Measurements from ENCODE around the gene SOD1.
"Not testable (repeated sequence)": the region's sequence is repeated elsewhere in the genome, so short reads cannot be mapped to it uniquely, and the experiment has no call there.

Gene SOD1

DNA sequence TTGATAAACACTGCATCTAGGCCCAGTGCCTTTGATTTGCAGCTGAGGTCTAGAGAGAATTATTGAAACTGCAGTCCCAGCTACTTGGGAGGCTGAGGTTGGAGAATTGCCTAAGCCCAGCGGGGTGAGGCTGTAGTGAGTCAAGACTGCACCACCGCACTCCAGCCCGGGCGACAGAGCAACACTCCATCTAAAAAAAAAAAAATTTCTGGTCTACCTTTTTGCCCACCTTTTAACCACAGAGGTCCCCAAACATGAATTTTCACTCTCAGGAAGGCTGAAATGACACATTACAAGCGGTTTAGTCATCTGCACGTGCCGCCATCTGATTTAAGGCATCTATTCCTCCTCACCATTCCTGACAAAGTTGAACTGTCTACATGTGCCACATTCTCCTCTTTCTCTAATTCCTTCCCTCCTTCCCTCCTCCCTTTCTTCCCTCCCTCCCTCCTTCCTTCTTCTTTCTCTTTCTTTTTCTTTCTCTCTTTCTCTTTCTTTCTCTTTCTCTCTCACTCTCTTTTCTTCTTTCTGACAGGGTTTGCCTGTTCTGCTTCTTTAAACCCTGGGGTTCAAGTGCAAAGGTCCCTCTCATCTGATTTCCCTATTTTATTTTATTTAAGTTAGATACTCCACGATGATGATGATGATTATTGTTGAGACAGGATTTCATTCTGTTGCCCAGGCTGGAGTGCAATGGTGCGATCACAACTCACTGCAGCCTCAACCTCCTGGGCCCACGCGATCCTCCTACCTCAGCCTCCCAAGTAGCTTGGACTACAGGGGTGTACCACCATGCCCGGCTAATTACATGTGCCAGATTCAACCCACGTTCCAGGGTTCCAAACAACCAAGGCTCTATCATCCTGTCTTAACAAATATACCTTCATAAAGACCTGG lies 3.0 kb upstream of the SOD1 start:
- DNase-seq (ENCODE audit: low spot score), result peak; percentile 20

DNA sequence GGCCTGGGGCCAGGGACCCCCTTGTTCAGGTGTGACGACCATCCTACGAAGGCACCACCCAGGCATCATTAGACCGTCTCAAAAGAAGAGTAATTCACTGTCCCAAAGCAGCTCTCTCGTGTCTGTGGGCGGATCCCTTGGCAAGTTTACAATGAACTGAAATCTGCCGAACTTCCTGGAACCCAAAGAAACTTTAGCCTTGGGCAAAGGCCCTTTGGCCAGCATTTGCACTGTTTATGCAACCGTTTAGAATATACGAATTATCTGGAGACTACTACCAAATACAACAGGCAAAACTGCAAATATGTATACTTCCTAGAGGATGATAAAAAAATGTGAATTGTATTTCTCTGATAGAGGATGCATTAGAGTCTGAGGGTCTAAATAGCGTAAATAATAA lies 1.4 kb upstream of the SOD1 start:
- DNase-seq (ENCODE audit: low spot score), result no peak

DNA sequence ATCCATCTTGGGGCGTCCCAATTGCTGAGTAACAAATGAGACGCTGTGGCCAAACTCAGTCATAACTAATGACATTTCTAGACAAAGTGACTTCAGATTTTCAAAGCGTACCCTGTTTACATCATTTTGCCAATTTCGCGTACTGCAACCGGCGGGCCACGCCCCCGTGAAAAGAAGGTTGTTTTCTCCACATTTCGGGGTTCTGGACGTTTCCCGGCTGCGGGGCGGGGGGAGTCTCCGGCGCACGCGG lies 282 bp upstream of the SOD1 start:
- DNase-seq (ENCODE audit: low spot score), result no peak

DNA sequence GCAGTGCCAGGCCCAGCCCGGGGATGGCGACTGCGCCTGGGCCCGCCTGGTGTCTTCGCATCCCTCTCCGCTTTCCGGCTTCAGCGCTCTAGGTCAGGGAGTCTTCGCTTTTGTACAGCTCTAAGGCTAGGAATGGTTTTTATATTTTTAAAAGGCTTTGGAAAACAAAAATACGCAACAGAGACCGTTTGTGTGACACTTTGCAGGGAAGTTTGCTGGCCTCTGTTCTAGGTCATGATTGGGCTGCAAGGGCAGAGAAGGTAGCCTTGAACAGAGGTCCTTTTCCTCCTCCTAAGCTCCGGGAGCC lies 719 bp downstream of the SOD1 start:
- no peak for DNase-seq (ENCODE audit: low spot score)

DNA sequence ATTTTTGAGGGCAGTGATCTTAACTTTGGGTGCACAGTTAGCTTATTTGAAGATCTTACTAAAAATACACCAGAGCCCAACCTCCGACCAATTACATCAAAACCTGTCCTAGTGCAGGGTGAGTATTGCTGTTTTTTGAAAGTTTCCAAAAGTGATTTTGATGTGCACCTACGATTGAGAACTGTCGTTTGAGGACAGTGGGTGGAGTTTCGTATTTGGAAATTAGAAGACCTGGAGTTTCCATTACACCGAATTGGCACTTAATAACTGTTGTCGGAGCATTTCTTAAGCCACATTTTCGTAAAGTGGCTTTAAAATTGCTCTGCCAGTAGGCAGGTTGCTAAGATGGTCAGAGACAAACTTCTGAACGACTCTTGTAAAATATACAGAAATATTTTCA lies 1.1 kb downstream of the SOD1 start:
- no peak for DNase-seq (ENCODE audit: low spot score)

DNA sequence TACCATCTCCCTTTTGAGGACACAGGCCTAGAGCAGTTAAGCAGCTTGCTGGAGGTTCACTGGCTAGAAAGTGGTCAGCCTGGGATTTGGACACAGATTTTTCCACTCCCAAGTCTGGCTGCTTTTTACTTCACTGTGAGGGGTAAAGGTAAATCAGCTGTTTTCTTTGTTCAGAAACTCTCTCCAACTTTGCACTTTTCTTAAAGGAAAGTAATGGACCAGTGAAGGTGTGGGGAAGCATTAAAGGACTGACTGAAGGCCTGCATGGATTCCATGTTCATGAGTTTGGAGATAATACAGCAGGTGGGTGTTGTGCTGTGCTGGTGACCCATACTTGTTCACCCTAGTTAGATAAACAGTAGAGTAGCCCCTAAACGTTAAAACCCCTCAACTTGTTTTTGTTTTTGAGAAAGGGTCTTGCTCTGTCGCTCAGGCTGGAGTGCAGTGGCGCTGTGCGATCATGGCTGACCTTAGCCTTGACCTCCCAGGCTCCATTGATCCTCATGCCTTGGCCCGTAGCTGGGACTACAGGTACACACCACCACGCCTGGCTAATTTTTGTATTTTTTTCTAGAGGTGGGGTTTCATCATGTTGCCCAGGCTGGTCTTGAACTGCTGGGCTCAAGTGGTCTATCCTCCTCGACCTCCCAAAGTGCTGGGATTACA lies 4.2 kb downstream of the SOD1 start:
- no peak for DNase-seq (ENCODE audit: low spot score)

DNA sequence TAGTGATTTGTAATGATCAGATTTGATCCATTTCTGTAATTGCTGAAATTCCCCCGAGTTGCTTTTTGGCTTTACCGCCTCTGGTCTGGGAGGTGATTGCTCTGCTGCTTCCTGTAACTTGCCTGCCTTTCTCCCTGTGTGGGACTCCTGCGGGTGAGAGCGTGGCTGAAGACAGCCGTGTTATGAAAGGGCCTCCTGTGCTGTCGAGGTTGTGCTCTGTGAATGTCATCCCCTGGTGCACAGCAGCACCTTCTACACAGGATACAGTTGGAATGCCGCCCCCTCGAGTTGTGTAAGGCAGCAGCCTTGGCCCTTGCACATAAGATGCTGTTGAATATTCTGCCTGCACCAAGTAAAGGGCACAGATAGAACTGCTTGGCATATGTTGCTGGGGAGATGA lies 5.9 kb downstream of the SOD1 start:
- peak; percentile 10 for DNase-seq (ENCODE audit: low spot score)

DNA sequence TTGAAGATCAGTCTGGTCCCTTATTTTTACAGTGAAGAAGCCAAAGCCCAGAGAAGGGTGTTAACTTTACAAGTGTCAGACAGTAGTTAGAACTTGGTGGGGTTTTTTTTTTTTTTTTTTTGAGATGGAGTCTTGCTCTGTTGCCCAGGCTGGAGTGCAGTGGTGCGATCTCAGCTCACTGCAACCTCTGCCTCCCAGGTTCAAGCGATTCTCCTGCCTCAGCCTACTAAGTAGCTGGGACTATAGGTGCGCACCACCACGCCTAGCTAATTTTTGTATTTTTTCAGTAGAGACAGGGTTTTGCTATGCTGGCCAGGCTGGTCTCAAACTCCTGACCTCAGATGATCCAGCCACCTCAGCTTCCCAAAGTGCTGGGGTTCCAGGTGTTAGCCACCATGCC lies 6.4 kb downstream of the SOD1 start:
- not testable (repeated sequence) for DNase-seq (ENCODE audit: low spot score)

DNA sequence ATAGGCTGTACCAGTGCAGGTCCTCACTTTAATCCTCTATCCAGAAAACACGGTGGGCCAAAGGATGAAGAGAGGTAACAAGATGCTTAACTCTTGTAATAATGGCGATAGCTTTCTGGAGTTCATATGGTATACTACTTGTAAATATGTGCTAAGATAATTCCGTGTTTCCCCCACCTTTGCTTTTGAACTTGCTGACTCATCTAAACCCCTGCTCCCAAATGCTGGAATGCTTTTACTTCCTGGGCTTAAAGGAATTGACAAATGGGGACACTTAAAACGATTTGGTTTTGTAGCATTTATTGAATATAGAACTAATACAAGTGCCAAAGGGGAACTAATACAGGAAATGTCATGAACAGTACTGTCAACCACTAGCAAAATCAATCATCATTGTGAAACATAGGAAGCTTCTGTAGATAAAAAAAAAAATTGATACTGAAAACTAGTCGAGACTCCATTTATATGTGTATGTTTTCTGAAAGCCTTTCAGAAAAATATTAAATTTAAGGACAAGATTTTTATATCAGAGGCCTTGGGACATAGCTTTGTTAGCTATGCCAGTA lies 7.0 kb downstream of the SOD1 start:
- DNase-seq (ENCODE audit: low spot score), result no peak

DNA sequence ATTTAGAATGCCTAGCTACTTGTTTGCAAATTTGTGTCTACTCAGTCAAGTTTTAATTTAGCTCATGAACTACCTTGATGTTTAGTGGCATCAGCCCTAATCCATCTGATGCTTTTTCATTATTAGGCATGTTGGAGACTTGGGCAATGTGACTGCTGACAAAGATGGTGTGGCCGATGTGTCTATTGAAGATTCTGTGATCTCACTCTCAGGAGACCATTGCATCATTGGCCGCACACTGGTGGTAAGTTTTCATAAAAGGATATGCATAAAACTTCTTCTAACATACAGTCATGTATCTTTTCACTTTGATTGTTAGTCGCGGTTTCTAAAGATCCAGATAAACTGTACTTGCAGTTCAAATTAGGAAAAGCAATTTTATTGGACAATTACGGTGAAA lies 7.6 kb downstream of the SOD1 start:
- DNase-seq (ENCODE audit: low spot score), result no peak

DNA sequence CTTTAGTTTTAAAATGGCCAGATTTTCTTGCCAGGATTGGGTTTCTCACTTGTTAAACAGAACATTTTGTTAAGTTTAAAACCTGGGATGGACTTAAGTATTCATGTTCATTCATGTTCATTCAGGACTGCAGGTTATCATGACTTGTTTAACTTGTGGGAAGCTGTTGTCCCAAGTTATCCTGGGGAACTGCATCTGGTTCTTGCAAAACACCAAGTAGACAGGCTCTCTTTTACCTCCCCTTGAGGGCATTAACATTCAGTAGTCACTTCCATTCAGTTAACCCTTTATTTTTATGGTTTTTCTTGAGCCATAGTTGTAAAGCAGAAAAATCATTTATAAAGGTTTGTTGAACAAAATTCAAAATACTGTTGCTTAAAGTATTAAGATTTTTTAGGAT lies 8.1 kb downstream of the SOD1 start:
- no peak for DNase-seq (ENCODE audit: low spot score)

DNA sequence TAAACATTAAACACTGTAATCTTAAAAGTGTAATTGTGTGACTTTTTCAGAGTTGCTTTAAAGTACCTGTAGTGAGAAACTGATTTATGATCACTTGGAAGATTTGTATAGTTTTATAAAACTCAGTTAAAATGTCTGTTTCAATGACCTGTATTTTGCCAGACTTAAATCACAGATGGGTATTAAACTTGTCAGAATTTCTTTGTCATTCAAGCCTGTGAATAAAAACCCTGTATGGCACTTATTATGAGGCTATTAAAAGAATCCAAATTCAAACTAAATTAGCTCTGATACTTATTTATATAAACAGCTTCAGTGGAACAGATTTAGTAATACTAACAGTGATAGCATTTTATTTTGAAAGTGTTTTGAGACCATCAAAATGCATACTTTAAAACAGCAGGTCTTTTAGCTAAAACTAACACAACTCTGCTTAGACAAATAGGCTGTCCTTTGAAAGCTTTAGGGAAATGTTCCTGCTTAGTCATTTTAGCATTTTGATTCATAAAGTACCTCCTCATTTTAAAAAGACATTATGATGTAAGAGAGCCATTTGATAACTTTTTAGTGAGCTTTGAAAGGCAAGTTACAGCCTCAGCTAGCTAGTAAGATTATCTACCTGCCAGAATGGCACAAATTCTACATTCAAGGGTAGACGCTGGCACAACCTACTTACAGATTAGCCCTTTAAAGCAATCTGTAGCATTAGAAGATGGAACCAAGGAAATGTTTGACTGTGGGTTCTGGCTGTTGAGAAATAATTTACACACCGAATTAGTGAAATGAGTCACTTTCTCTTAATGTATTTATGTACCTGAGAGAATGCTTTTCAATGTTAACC lies 9.4 kb downstream of the SOD1 start:
- DNase-seq (ENCODE audit: low spot score), result no peak

DNA sequence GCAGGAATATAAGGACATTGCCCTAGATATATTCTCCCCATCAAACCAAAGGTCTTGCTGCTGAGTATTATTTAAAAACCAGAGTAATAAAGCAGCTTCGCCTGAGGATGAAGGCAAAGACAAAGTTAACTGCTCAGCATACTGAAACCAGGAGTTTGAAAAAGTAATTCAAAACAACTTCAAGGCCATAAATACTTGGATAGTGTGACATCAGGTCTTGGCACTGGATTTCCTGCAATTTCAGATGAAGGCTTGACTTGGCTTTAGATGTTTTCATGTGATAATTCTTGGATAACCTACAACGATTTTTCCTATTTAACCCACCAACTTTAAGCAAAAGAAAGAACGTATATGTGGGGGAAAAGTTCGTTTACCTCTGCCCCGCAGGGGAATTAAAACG lies 10.6 kb downstream of the SOD1 start:
- DNase-seq (ENCODE audit: low spot score), result no peak

DNA sequence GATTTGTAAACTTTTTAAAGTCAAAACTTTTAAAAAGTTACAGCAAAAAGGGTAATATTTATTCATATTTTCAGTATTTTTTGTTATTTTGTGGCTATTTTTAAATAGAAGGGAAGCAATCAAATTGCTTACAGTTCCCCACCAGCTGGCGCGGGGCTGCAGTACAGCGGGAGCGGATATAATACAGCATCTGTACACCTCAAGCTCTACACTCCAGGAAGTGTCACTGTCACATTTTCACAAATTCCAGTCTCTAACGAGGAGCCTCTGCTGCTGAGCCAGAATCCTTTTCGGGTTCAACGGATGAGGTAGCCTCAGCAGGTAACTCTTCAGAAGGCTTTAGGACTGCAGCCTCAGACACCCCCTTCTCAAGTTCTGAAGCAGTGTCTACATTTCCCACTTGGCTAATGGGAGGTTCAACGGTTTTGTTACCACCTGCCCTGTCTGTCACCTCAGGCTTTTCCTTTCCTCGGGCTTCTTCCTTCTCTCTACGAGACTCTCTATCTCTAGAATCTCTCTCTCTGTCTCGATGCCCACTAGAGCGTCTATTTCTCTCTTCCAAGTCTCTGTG lies 11.7 kb downstream of the SOD1 start:
- DNase-seq (ENCODE audit: low spot score), result no peak

DNA sequence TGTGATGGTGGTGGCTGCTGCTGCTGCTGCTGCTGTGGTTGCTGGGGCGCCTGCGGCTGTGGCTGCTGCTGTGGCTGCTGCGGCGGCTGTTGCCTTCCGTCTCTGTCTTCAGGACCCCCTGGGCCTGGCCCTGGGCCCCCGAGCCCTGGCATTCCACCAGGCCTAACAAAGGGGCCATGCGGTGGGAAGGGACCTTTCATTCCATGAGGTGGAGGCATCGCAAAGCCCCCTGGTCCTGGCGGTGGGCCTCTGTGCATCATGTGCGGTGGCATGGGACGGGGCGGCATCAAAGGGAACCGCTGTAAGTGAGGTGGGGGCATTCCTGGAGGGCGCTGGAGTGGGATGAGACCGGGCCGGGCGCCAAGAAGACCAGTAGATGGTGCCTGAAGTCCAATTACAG lies 12.4 kb downstream of the SOD1 start:
- no peak for DNase-seq (ENCODE audit: low spot score)

DNA sequence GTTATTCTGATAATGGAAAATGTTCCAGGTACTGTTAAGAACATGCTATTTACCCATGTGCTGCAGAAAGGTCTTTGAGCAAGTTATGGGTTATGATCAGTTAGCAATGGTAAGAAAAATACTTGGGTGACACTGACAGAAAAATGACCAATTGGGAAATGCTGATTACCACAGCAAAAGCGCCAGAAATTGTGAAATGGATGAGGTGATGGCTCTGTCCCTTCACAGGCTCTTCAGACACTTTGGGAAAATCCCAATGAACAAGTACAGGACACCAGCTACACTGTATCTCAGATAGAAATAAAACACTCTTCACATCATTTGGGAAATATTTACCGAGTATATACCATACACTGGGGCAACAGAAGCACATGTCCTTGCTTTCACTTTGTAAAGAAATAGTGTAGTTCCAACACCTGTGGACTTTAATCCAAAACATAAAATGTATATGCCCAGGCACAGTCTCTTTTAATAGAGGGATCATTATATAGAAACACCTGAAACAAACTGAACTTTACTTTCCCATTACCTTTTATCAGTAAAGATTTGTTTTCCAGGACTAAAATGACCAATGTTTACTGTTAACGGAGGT lies 13.9 kb downstream of the SOD1 start:
- DNase-seq (ENCODE audit: low spot score), result no peak

DNA sequence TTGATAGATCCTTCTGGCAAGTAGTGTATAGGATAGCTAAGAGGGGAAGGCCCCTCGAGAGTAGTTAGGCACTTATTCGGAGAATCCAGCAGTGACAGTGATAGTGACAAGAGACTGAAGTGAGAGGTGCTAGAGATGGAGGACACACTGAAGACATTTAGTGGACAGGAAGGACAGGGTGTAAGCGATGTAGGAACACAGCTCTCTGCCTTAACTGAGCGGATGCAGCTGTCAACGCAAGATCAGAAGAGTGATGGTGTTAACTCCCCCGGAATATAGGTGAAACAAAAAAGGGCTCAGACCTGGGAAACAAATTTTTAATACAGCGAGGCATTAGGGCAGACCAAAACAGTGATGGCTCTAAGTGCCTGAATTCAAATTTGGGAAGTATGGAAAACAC lies 15.8 kb downstream of the SOD1 start:
- no peak for DNase-seq (ENCODE audit: low spot score)

DNA sequence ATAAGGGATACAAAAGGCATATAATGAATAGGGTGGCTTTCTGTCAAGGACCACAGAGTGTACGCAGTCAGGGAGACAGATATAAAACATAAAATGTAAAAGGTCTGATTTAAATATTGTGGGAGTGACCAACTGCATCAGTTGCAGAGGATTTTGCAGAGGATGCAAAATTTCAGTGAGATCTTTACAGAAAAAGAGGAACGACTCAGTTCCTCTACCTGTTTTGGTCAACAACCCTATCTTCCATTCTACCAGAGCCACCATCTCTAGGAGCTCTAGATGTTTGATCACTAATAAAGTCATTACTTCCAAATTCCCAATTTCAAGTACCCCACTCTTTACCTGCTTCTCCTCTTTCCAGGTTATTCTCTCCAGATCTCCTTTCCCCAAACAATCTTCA lies 16.5 kb downstream of the SOD1 start:
- no peak for DNase-seq (ENCODE audit: low spot score)

DNA sequence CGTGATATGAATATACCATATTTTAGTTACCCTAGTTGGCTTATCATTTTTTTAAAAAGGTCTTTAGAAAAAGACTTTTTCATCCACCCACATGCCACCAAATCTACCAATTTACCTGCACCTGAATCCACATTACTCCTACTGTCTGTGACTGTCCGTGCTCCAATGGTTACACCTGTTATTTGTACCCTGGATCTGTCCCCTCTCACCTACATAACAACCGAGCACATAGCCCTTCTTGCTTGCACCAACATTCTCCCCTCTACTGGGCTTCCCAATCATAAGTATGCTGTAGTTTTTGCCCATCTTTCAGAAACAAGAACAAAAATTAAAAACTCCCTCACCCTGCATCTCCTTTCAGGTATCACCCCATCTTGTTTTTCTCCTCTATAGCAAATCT lies 17.6 kb downstream of the SOD1 start:
- no peak for DNase-seq (ENCODE audit: low spot score)

DNA sequence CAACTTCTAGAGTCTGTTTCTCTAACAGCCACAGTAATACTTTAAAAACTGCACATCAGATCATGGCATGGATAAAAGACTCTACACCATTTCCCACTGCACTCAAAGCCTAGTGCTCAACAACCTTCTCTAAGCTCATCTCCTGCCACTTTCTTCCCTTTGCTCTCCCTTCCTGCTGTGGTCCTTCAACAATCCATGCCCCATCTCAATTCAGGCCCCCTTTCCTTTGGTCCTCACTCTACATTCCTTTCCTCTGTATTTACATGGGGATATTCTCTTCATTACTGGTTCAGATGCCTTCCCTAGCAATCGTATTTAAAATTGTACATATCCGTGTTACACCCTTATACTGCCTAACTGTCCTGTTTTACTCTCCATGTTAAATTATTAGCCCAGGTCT lies 19.0 kb downstream of the SOD1 start:
- DNase-seq (ENCODE audit: low spot score), result no peak

DNA sequence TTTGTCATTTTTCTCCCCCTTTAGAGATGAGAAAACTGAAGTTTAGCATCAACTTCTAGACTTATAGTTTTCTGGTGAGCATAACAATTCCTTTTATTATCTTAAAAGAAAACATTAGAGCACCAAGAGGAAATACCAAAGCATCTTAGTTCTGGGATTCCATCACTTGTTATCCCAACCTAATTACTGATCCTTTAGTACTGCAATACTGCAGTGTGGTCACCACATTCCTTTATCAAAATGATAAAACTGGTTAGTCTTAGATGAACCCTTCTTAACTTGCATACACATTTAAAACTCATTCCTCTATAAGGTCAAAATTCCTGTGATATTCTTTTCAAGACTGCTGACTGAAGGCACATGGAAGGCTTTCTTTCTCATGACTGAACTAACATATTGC lies 23.1 kb downstream of the SOD1 start:
- no peak for DNase-seq (ENCODE audit: low spot score)

DNA sequence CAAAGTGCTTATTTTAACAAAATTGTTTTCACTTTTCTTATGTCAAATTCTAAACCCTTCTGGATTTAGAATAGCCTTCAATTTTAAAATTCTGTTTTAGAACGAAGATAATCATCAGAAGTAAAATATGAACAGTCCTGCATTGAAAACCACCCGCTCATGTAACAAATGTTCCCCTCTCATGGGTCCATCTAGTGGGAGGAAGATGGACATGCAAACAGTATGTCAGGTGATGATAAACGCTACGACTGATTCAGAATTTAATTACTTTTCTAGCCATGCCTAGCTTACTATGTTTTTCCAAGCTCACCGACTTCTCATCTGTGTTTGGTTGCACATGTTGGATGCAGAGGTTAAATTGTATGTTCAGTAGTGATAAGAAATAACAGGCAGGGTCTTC lies 23.5 kb downstream of the SOD1 start:
- DNase-seq (ENCODE audit: low spot score), result no peak
